WTC11 (cell line): ENCODE measurements around the gene SCUBE3.

Source experiments
- ATF2 ChIP-seq: sonication (generic); formaldehyde crosslinking; IDR thresholded peaks from 2 replicates; pipeline ENCODE4 v1.8.1; 2022; ENCODE audit warnings: low read depth, missing genetic modification reagents, borderline replicate concordance
- CBFB ChIP-seq: sonication (generic); formaldehyde crosslinking; IDR thresholded peaks from 2 replicates; pipeline ENCODE4 v1.8.1; 2022; ENCODE audit warnings: mild to moderate bottlenecking, low read depth, missing genetic modification reagents
- CREM ChIP-seq: sonication (generic); formaldehyde crosslinking; IDR thresholded peaks from 2 replicates; pipeline ENCODE4 v1.8.1; 2022; ENCODE audit warnings: mild to moderate bottlenecking, missing genetic modification reagents, moderate library complexity
- CTCF ChIP-seq: fragments of 200-600 bp; IDR thresholded peaks from 2 replicates; pipeline ENCODE4 v1.8.0; 2022; ENCODE audit warnings: antibody characterized with exemption
- ELF4 ChIP-seq: sonication (generic); formaldehyde crosslinking; IDR thresholded peaks from 2 replicates; pipeline ENCODE4 v1.8.1; 2022; ENCODE audit warnings: low read depth, mild to moderate bottlenecking, moderate library complexity, missing genetic modification reagents
- ESRRA ChIP-seq: sonication (generic); formaldehyde crosslinking; IDR thresholded peaks from 2 replicates; pipeline ENCODE4 v1.8.1; 2022; ENCODE audit warnings: mild to moderate bottlenecking, missing genetic modification reagents, borderline replicate concordance
- IRF2 ChIP-seq: sonication (generic); formaldehyde crosslinking; IDR thresholded peaks from 2 replicates; pipeline ENCODE4 v1.8.0; 2022; ENCODE audit warnings: low read depth, missing genetic modification reagents, borderline replicate concordance
- PRDM15 ChIP-seq: sonication (generic); formaldehyde crosslinking; IDR thresholded peaks from 2 replicates; pipeline ENCODE4 v1.8.0; 2022; ENCODE audit warnings: missing genetic modification reagents
- ZNF121 ChIP-seq: sonication (generic); formaldehyde crosslinking; IDR thresholded peaks from 2 replicates; pipeline ENCODE4 v1.8.0; 2023; ENCODE audit warnings: missing genetic modification reagents
- ZNF232 ChIP-seq: sonication (generic); formaldehyde crosslinking; IDR thresholded peaks from 2 replicates; pipeline ENCODE4 v1.8.0; 2022; ENCODE audit warnings: mild to moderate bottlenecking, missing genetic modification reagents
- ZNF416 ChIP-seq: fragments of 250-450 bp; sonication (Bioruptor Pico); IDR thresholded peaks from 2 replicates; pipeline ENCODE4 v1.9.0; 2021; ENCODE audit warnings: mild to moderate bottlenecking, inconsistent platforms
- ZNF512 ChIP-seq: sonication (generic); formaldehyde crosslinking; IDR thresholded peaks from 2 replicates; pipeline ENCODE4 v1.8.1; 2022; ENCODE audit warnings: missing genetic modification reagents, borderline replicate concordance
- ZNF671 ChIP-seq: fragments of 250-450 bp; sonication (Bioruptor Pico); IDR thresholded peaks from 2 replicates; pipeline ENCODE4 v1.8.0; 2021; ENCODE audit warnings: mild to moderate bottlenecking

GRCh38 chr6:35247642-35248231, 34.0 kb downstream of the SCUBE3 start:
- TF ChIP-seq CTCF (no peak), PRDM15 (CRISPR knock-in tag) (no peak), ZNF232 (CRISPR knock-in tag) (no peak), ZNF121 (CRISPR knock-in tag) (no peak), ZNF416 (no peak), ZNF671 (CRISPR knock-in tag) (no peak), ATF2 (no peak), IRF2 (no peak), ESRRA (no peak), CBFB (no peak), ZNF512 (no peak), ELF4 (CRISPR knock-in tag) (no peak), CREM (CRISPR knock-in tag) (no peak)
